ENCODE results near the gene FAM170B.
A peak's percentile ranks its signal among the peaks of the same experiment; 100 is the strongest.

The FAM170B gene

GRCh38 chr10:49151025-49151445 lies 17.2 kb upstream of the FAM170B start:
- peak; percentile 5 for DNase-seq

GRCh38 chr10:49150426-49150825 lies 16.6 kb upstream of the FAM170B start:
- peak; percentile 63 for DNase-seq

GRCh38 chr10:49149881-49150280 lies 16.1 kb upstream of the FAM170B start:
- DNase-seq = no peak

- DNase-seq = no peak
These were observed 10.4 kb upstream of the FAM170B start for GRCh38 chr10:49144058-49144720.

GRCh38 chr10:49143249-49143648 lies 9.4 kb upstream of the FAM170B start:
- no peak for DNase-seq

- DNase-seq = no peak
These were observed 7.9 kb upstream of the FAM170B start for GRCh38 chr10:49141541-49142332.

GRCh38 chr10:49140304-49141177 lies 6.7 kb upstream of the FAM170B start:
- no peak for DNase-seq

- no peak for DNase-seq
These were observed 6.0 kb upstream of the FAM170B start for GRCh38 chr10:49139846-49140195.

GRCh38 chr10:49139028-49139845 lies 5.4 kb upstream of the FAM170B start:
- DNase-seq = no peak

- DNase-seq = no peak
These were observed 4.6 kb upstream of the FAM170B start for GRCh38 chr10:49138361-49138891.

GRCh38 chr10:49136525-49136924 lies 2.7 kb upstream of the FAM170B start:
- no peak for DNase-seq

GRCh38 chr10:49135575-49136313 lies 1.9 kb upstream of the FAM170B start:
- DNase-seq = no peak

GRCh38 chr10:49134327-49134726 lies 506 bp upstream of the FAM170B start:
- DNase-seq = no peak

- no peak for DNase-seq
These were observed 1.5 kb downstream of the FAM170B start for GRCh38 chr10:49132362-49132737.

- no peak for DNase-seq
These were observed 2.1 kb downstream of the FAM170B start for GRCh38 chr10:49131507-49132361.

- no peak for DNase-seq
These were observed 4.4 kb downstream of the FAM170B start for GRCh38 chr10:49129376-49129775.

GRCh38 chr10:49128854-49129253 lies 5.0 kb downstream of the FAM170B start:
- DNase-seq = no peak

- no peak for DNase-seq
These were observed 9.6 kb downstream of the FAM170B start for GRCh38 chr10:49123981-49124950.

- no peak for DNase-seq
These were observed 12.9 kb downstream of the FAM170B start for GRCh38 chr10:49120911-49121310.
